Measurements from ENCODE around the gene SLC38A3.
"Not testable (repeated sequence)": the region's sequence is repeated elsewhere in the genome, so short reads cannot be mapped to it uniquely, and the experiment has no call there.

SLC38A3 gene

DNA sequence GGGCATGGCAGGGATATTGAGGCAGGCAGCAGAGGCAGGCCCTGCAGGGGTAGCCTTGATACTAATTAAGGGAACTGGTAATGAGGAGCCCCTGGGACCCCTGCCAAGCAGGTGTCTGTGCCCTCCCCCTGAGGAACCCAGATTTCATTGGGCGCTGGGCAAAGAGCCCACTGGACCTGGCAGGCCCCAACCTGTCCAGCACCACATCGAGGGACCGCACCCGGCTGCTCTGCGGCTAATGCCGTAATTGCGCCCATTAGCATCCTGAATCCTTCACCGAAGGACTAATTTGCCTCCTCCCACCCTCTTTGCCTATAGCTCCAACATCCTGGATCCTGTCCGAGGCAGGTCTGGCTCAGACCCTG lies 50.2 kb downstream of the SLC38A3 start:
- H3K27ac ChIP-seq (ENCODE audit: low read depth, low read length), result no peak overlapping the region
- H3K9me3 ChIP-seq (ENCODE audit: control insufficient read depth, insufficient read depth, low read depth, low read length), result no peaks in the 10 kb centered on the region
- no peak overlapping the region for H3K4me3 ChIP-seq (ENCODE audit: low read depth, low read length)
- no peak overlapping the region for H3K9ac ChIP-seq (ENCODE audit: low read length)
- peaks cover 72% of the 10 kb centered on the region for H3K36me3 ChIP-seq (ENCODE audit: control insufficient read depth, insufficient read depth, low read length)
- H3K4me1 ChIP-seq (ENCODE audit: control insufficient read depth, insufficient read depth, low read length), result peaks cover 12% of the 10 kb centered on the region
- H3K27me3 ChIP-seq (ENCODE audit: control insufficient read depth, insufficient read depth, low read length), result no peaks in the 10 kb centered on the region

DNA sequence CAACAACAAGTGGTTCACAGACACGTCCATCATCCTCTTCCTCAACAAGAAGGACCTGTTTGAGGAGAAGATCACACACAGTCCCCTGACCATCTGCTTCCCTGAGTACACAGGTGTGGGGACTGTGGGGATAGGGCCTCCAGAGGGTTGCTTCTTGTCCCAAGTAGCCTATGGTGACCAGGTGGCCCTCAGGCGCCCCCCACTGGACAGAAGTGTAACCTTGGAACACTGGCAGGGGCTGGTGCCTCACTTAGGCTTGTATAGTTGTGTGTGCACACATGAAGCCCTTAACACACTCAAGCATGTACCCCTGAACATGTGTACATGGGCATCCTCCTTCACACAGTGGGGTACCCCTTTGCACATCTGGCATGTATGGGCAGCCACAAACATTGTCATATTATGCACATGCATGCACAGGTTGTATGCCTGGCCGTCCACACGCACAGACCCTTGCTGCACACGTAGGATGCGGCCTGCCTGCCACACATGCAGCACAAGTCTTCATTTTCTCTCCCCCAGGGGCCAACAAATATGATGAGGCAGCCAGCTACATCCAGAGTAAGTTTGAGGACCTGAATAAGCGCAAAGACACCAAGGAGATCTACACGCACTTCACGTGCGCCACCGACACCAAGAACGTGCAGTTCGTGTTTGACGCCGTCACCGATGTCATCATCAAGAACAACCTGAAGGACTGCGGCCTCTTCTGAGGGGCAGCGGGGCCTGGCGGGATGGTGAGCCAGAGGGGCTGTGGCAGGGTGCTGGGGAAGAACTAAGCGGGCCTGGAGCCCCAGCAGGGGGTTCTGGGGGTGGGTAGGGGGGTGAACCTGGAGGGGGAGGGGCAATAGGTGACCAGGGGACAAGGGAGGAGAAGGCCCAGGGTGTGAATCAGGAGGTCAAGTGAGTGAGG lies 52.2 kb downstream of the SLC38A3 start:
- no peak overlapping the region for H3K4me3 ChIP-seq (ENCODE audit: low read depth, low read length)
- H3K27me3 ChIP-seq (ENCODE audit: control insufficient read depth, insufficient read depth, low read length), result no peaks in the 10 kb centered on the region
- peaks cover 56% of the 10 kb centered on the region for H3K36me3 ChIP-seq (ENCODE audit: control insufficient read depth, insufficient read depth, low read length)
- H3K9me3 ChIP-seq (ENCODE audit: control insufficient read depth, insufficient read depth, low read depth, low read length), result no peaks in the 10 kb centered on the region
- no peak overlapping the region for H3K27ac ChIP-seq (ENCODE audit: low read depth, low read length)
- peaks cover 23% of the 10 kb centered on the region for H3K4me1 ChIP-seq (ENCODE audit: control insufficient read depth, insufficient read depth, low read length)
- H3K9ac ChIP-seq (ENCODE audit: low read length), result no peak overlapping the region

- no peaks in the 10 kb centered on the region for H3K27me3 ChIP-seq (ENCODE audit: control insufficient read depth, insufficient read depth, low read length)
- no peak overlapping the region for H3K27ac ChIP-seq (ENCODE audit: low read depth, low read length)
- peaks cover 47% of the 10 kb centered on the region for H3K36me3 ChIP-seq (ENCODE audit: control insufficient read depth, insufficient read depth, low read length)
- peaks cover 23% of the 10 kb centered on the region for H3K4me1 ChIP-seq (ENCODE audit: control insufficient read depth, insufficient read depth, low read length)
- no peaks in the 10 kb centered on the region for H3K9me3 ChIP-seq (ENCODE audit: control insufficient read depth, insufficient read depth, low read depth, low read length)
- no peak overlapping the region for H3K4me3 ChIP-seq (ENCODE audit: low read depth, low read length)
- no peak overlapping the region for H3K9ac ChIP-seq (ENCODE audit: low read length)
These were observed 53.1 kb downstream of the SLC38A3 start for GRCh38 chr3:50258029-50258680.

DNA sequence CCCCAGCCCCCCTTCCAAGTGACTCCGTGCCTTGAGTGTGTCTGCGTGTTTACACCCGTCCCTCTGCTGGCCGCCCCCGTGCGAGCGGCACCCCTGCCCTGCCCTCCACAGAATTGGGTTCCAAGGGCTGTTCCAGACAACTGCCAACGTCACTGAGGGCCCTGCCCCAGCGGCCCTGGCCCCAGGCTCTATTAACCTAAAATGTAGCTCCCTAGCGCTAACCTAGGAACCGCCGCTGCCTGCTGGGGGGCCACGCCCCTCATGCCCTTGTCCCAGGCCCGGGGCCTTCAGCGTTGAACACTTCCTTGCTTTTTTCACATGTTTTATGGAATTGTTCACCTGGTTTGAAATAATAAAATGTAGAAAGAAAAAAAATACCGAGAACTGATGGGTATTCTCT lies 53.9 kb downstream of the SLC38A3 start:
- Histone ChIP-seq H3K36me3 (ENCODE audit: control insufficient read depth, insufficient read depth, low read length) (peaks cover 40% of the 10 kb centered on the region), H3K9ac (ENCODE audit: low read length) (no peak overlapping the region), H3K27me3 (ENCODE audit: control insufficient read depth, insufficient read depth, low read length) (no peaks in the 10 kb centered on the region), H3K9me3 (ENCODE audit: control insufficient read depth, insufficient read depth, low read depth, low read length) (no peaks in the 10 kb centered on the region), H3K27ac (ENCODE audit: low read depth, low read length) (no peak overlapping the region), H3K4me3 (ENCODE audit: low read depth, low read length) (no peak overlapping the region), H3K4me1 (ENCODE audit: control insufficient read depth, insufficient read depth, low read length) (peaks cover 29% of the 10 kb centered on the region)

DNA sequence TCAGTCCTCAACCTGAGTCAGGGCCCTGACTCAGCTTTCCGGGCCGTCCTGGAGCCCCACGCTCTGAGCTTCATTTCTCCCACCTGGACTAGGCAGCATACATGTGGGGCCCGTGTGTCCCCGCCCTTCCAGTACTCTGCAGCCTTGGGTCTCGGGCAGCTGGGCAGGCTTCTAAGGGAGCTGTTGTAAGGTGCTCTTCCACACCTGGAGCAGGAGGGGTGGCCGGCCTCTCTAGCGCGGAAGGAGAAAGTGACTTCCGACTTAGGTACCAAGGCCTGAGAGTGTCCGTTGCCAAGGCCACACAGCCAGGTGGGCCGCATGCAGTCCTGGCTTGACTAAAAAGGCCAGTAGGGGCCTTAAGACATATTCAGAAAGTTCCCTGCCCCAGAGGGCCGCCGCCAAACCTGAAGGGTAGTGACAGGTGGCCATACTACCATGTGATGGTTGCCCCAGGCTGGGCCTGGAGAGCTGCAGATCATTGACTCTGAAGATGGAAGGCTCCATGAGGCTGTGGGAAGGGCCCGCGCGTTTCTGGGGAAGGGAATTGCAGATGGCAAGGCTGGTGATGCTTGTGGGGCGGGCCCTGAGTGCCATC lies 54.5 kb downstream of the SLC38A3 start:
- peak overlapping the region; percentile 3; the same call in 1 of the 2 replicates for H3K27ac ChIP-seq (ENCODE audit: low read depth, low read length)
- peaks cover 35% of the 10 kb centered on the region for H3K36me3 ChIP-seq (ENCODE audit: control insufficient read depth, insufficient read depth, low read length)
- H3K4me1 ChIP-seq (ENCODE audit: control insufficient read depth, insufficient read depth, low read length), result peaks cover 34% of the 10 kb centered on the region
- H3K27me3 ChIP-seq (ENCODE audit: control insufficient read depth, insufficient read depth, low read length), result no peaks in the 10 kb centered on the region
- H3K9me3 ChIP-seq (ENCODE audit: control insufficient read depth, insufficient read depth, low read depth, low read length), result no peaks in the 10 kb centered on the region
- H3K9ac ChIP-seq (ENCODE audit: low read length), result peak overlapping the region; percentile 49
- H3K4me3 ChIP-seq (ENCODE audit: low read depth, low read length), result peak overlapping the region; percentile 41; the same call in 1 of the 2 replicates

DNA sequence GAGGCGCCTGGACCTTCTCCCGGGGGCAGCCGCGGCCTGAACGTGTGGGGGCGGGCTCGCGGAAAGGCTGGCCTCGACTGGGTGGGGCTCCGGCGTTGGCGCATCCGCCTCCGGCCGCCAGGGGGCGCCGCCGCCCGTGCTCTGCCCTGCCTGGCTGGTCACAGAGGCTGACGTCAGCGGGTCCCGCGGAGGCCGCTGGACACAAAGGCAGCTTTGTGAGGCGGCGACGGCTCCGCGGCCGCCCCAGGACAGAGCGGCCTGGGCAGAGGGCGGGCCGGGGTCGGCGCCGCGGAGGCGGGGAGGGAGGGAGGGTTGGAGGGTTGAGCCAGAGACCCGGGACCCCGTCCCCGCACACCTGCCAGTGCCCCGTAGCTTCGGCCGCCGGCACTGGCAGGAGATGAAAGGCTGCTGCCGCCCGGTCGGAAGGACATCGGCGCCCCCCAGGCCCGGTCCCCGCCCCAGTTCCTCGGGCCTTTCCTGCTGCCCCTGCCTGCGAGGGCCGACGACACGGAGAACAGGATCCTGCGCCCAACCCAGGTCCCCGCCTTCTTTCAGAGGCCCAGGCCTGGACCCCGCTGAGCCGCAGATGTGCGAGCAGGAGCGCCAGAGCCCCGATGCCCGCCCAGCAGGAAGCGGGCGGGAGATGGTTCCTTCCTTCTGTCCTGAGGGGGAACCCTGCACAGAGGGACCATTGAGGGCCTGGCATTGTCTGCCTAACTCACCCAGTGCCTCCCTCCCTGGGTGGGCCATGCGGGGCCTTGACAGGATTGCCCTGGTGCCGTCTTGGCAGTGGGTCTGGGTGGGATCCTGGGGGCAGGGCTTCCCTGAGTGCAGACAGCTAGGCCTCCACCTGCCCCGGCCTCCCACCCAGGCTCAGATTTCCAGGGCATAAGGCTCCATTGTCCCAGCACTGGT lies 55.2 kb downstream of the SLC38A3 start:
- Histone ChIP-seq H3K27me3 (ENCODE audit: control insufficient read depth, insufficient read depth, low read length) (no peaks in the 10 kb centered on the region), H3K4me3 (ENCODE audit: low read depth, low read length) (peak overlapping the region; percentile 51), H3K36me3 (ENCODE audit: control insufficient read depth, insufficient read depth, low read length) (peaks cover 27% of the 10 kb centered on the region), H3K4me1 (ENCODE audit: control insufficient read depth, insufficient read depth, low read length) (peaks cover 36% of the 10 kb centered on the region), H3K9ac (ENCODE audit: low read length) (peak overlapping the region; percentile 81), H3K9me3 (ENCODE audit: control insufficient read depth, insufficient read depth, low read depth, low read length) (no peaks in the 10 kb centered on the region), H3K27ac (ENCODE audit: low read depth, low read length) (peak overlapping the region; percentile 93)

- Histone ChIP-seq H3K4me3 (ENCODE audit: low read depth, low read length) (peak overlapping the region; percentile 51), H3K9me3 (ENCODE audit: control insufficient read depth, insufficient read depth, low read depth, low read length) (no peaks in the 10 kb centered on the region), H3K27ac (ENCODE audit: low read depth, low read length) (peak overlapping the region; percentile 93; the same call in 1 of the 2 replicates), H3K9ac (ENCODE audit: low read length) (peak overlapping the region; percentile 81), H3K36me3 (ENCODE audit: control insufficient read depth, insufficient read depth, low read length) (peaks cover 24% of the 10 kb centered on the region), H3K4me1 (ENCODE audit: control insufficient read depth, insufficient read depth, low read length) (peaks cover 44% of the 10 kb centered on the region), H3K27me3 (ENCODE audit: control insufficient read depth, insufficient read depth, low read length) (no peaks in the 10 kb centered on the region)
These were observed 55.9 kb downstream of the SLC38A3 start for GRCh38 chr3:50260942-50261441.

GRCh38 chr3:50261505-50261904 lies 56.4 kb downstream of the SLC38A3 start:
- no peaks in the 10 kb centered on the region for H3K9me3 ChIP-seq (ENCODE audit: control insufficient read depth, insufficient read depth, low read depth, low read length)
- H3K9ac ChIP-seq (ENCODE audit: low read length), result no peak overlapping the region
- H3K27ac ChIP-seq (ENCODE audit: low read depth, low read length), result no peak overlapping the region; the same call in 1 of the 2 replicates
- H3K4me3 ChIP-seq (ENCODE audit: low read depth, low read length), result no peak overlapping the region
- peaks cover 49% of the 10 kb centered on the region for H3K4me1 ChIP-seq (ENCODE audit: control insufficient read depth, insufficient read depth, low read length)
- peaks cover 19% of the 10 kb centered on the region for H3K36me3 ChIP-seq (ENCODE audit: control insufficient read depth, insufficient read depth, low read length)
- H3K27me3 ChIP-seq (ENCODE audit: control insufficient read depth, insufficient read depth, low read length), result no peaks in the 10 kb centered on the region

- H3K9me3 ChIP-seq (ENCODE audit: control insufficient read depth, insufficient read depth, low read depth, low read length); H3K27ac ChIP-seq (ENCODE audit: low read depth, low read length); H3K4me3 ChIP-seq (ENCODE audit: low read depth, low read length); H3K9ac ChIP-seq (ENCODE audit: low read length); H3K27me3 ChIP-seq (ENCODE audit: control insufficient read depth, insufficient read depth, low read length): not testable (repeated sequence)
- Histone ChIP-seq H3K4me1 (ENCODE audit: control insufficient read depth, insufficient read depth, low read length) (peaks cover 56% of the 10 kb centered on the region), H3K36me3 (ENCODE audit: control insufficient read depth, insufficient read depth, low read length) (peaks cover 12% of the 10 kb centered on the region)
These were observed 57.1 kb downstream of the SLC38A3 start for GRCh38 chr3:50262200-50262599.

GRCh38 chr3:50262778-50263177 lies 57.7 kb downstream of the SLC38A3 start:
- Histone ChIP-seq H3K36me3 (ENCODE audit: control insufficient read depth, insufficient read depth, low read length) (peaks cover 7% of the 10 kb centered on the region), H3K27me3 (ENCODE audit: control insufficient read depth, insufficient read depth, low read length) (no peaks in the 10 kb centered on the region), H3K9me3 (ENCODE audit: control insufficient read depth, insufficient read depth, low read depth, low read length) (no peaks in the 10 kb centered on the region), H3K27ac (ENCODE audit: low read depth, low read length) (no peak overlapping the region), H3K9ac (ENCODE audit: low read length) (no peak overlapping the region), H3K4me1 (ENCODE audit: control insufficient read depth, insufficient read depth, low read length) (peaks cover 61% of the 10 kb centered on the region), H3K4me3 (ENCODE audit: low read depth, low read length) (no peak overlapping the region)

All from HUES6 (cell line).